ENCODE results near the gene SF3B1. TPM values are rescaled to one million over a fixed set of nuclear protein-coding genes. Genes with fewer than 3 reads are reported as not detected.

Gene SF3B1
- total RNA-seq, 1 donor from 2014 or later, result 314 TPM

GRCh38 chr2:197435598-197436420, 981 bp upstream of the SF3B1 start:
- intact Hi-C loops (cut with micrococcal nuclease), result loop anchor here (1.0 to 5.0 kb wide), 10 partner anchors 17 to 1874 kb away; partner anchors contain the start of genes CCDC150, COQ10B, HSPE1 and MARS2

GRCh38 chr2:197433780-197434438, 919 bp downstream of the SF3B1 start:
- intact Hi-C loops (cut with micrococcal nuclease), result loop anchor here (2.0 to 5.0 kb wide), 5 partner anchors 125 to 1785 kb away; no protein-coding TSS in a partner anchor

- intact Hi-C loops (cut with micrococcal nuclease), result loop anchor here (5.0 kb wide), 1 partner anchor 1270 kb away; no protein-coding TSS in a partner anchor
Observed at GRCh38 chr2:197432527-197432926, 2.3 kb downstream of the SF3B1 start.

DNA sequence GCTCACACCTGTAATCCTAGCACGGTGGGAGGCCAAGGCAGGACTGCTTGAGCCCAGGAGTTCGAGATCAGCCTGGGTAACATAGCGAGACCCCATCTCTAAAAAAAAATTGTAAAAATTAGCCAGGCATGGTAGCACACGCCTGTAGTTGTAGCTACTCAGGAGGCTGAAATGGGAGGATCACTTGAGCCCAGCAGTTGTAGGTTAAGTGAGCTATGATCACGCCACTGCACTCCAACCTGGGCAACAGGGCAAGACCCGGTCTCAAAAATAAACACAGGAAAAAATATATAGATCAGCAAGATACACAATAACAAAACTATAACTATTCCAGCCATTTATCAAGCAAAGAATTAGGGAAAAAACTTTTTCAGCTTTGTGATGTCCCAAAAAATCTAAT, 3.0 kb downstream of the SF3B1 start:
- intact Hi-C loops (cut with micrococcal nuclease), result loop anchor here (5.0 kb wide), 1 partner anchor 1270 kb away; no protein-coding TSS in a partner anchor

- intact Hi-C loops (cut with micrococcal nuclease), result no loop called here
Observed at GRCh38 chr2:197427986-197428385, 6.8 kb downstream of the SF3B1 start.

DNA sequence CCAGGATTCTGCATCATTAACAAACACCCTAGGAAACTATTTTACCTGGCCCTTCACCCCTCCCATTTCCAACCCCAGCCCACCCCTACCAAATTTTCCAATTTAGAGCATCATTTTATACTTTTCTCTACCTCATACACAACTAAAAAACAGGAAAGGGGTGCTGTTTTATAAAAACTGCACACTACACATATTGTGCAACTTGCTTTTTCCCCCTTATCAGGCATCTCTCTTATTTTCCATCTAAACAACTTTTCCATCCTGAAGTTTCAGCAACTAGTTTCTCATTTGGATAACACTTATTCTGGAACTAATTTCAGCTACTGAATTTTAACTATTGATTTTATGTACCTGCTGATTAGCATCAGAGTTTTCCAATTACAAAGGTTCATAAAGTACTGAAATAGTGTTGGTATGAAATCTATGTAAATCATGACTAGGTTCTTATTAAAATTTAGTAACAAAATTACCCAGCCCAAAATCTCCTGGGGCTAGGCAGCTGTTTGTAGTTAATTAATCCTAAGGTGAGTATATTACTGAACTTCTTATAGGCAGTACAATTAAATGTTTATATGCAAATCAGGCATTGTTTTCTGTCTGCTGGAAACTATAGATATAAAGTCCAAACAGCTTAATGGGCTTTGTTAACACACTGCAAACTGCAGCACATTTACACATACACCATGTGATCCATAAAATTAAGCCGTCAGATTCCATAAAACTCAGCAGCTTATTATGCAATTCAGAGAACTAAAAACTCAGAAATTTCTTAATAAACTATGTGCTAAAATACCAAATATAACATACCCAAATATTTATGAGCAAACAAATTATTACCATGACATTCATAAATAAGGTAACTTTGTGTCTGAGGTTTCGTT, 7.9 kb downstream of the SF3B1 start:
- intact Hi-C loops (cut with micrococcal nuclease), result no loop called here

DNA sequence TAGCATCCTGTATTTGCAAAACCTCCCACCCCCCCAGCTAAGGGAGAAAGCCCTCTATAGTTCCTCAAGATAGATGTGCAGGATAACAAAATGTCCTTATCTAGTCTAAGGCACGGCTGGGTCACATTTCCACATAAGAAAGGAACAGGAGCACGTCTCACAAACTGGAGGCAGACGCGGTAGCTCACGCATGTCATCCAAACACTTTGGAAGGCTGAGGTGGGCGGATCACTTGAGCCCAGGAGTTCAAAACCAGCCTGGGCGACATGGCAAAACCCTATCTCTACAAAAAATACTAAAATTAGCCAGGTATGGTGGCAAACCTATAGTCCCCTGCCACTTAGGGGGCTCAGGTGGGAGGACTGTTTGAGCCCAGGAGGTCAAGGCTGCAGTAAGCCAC, 9.3 kb downstream of the SF3B1 start:
- intact Hi-C loops (cut with micrococcal nuclease), result no loop called here

- intact Hi-C loops (cut with micrococcal nuclease), result no loop called here
Observed at GRCh38 chr2:197423307-197423706, 11.5 kb downstream of the SF3B1 start.

GRCh38 chr2:197419438-197419837, 15.4 kb downstream of the SF3B1 start:
- intact Hi-C loops (cut with micrococcal nuclease), result loop anchor here (2.0 to 10.0 kb wide), 3 partner anchors 17 to 1275 kb away; no protein-coding TSS in a partner anchor

GRCh38 chr2:197416268-197416667, 18.6 kb downstream of the SF3B1 start:
- intact Hi-C loops (cut with micrococcal nuclease), result loop anchor here (5.0 to 10.0 kb wide), 2 partner anchors 76 to 1271 kb away; no protein-coding TSS in a partner anchor

- intact Hi-C loops (cut with micrococcal nuclease), result loop anchor here (10.0 kb wide), 1 partner anchor 1270 kb away; no protein-coding TSS in a partner anchor
Observed at GRCh38 chr2:197414515-197414914, 20.3 kb downstream of the SF3B1 start.

- intact Hi-C loops (cut with micrococcal nuclease), result loop anchor here (10.0 kb wide), 1 partner anchor 1269 kb away; no protein-coding TSS in a partner anchor
Observed at GRCh38 chr2:197414039-197414438, 20.8 kb downstream of the SF3B1 start.

- intact Hi-C loops (cut with micrococcal nuclease), result loop anchor here (5.0 to 10.0 kb wide), 2 partner anchors 558 to 611 kb away; partner anchors contain the start of gene GTF3C3
Observed at GRCh38 chr2:197405582-197405981, 29.2 kb downstream of the SF3B1 start.

GRCh38 chr2:197399887-197400540, 34.8 kb downstream of the SF3B1 start:
- intact Hi-C loops (cut with micrococcal nuclease), result loop anchor here (5.0 to 10.0 kb wide), 2 partner anchors 87 to 605 kb away; partner anchors contain the start of gene GTF3C3

GRCh38 chr2:197398913-197399312, 35.9 kb downstream of the SF3B1 start:
- intact Hi-C loops (cut with micrococcal nuclease), result loop anchor here (5.0 kb wide), 1 partner anchor 88 kb away; no protein-coding TSS in a partner anchor

DNA sequence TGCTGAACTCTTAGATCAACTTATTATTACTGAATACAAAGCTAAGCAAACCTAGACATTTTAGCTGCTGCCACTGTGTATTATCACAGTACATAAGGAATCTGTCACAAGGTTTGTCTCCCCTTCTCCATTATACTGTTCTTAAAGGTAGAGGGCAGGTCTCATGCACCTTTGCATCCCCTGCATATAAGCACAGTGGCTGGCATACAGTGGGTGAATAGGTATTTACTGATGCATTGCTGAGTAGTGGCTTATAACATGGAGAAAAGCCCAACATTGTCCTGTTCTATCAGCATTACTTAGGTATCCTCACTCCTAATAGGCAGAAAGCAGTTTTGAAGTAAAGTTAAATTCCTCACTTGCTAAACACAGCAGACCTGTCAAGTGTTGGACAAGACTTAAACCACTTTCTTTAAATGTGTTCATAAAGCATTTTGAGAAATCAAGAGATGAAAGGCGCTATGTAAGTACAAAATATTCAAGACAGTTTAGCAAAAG, 43.6 kb downstream of the SF3B1 start:
- intact Hi-C loops (cut with micrococcal nuclease), result no loop called here

DNA sequence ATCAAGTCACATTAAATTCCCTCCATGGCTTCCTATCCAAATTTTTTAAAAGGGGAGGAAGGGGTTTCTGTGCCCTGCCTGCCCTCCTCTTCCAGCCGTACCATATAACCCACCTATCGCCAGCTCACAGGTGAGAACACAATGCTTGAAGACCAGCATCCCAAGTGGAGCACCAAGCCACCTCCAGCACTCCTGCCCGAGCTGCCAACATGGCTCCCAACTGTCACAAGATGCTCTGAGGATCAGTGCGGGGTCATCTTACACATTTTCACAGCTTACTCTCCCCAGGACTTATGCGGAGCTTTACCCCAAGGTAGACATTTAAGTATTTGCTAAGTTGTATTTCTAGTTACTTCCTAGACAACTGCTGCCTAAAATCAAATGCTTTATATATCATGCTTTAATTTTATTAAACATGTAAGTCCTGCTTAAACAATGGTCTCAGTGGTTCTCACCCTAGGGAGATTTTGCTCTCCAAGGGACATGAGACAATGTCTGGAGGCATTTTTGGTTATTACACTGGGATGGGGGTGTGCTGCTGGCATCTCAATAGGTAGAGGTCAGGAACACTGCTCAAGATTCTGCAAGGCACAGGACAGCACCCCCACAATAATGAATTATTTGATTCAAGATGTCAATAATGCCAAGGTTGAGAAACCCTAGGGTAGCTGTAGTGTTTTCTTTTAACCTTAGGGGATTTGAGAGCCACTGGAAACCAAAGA, 45.8 kb downstream of the SF3B1 start:
- intact Hi-C loops (cut with micrococcal nuclease), result no loop called here

GRCh38 chr2:197387179-197387578, 47.6 kb downstream of the SF3B1 start:
- intact Hi-C loops (cut with micrococcal nuclease), result no loop called here

- intact Hi-C loops (cut with micrococcal nuclease), result no loop called here
Observed at GRCh38 chr2:197386242-197386641, 48.6 kb downstream of the SF3B1 start.
